ENCODE results near the gene GNG3.

- TF ChIP-seq EZH2 (IDR thresholded peaks at IDR 0.05; ENCODE audit: low read depth, unreplicated experiment) (no peak), CTCF (conservative IDR thresholded peaks at IDR 0.05; ENCODE audit: low read depth in 2 of 2) (no peak), EZH2phosphoT487 (IDR thresholded peaks at IDR 0.05; ENCODE audit: unreplicated experiment) (no peak), POLR2AphosphoS5 (IDR thresholded peaks at IDR 0.05; ENCODE audit: low read depth) (peak; percentile 77), JUNB (IDR thresholded peaks at IDR 0.05; ENCODE audit: unreplicated experiment) (no peak), REST (IDR thresholded peaks at IDR 0.05; ENCODE audit: unreplicated experiment) (no peak), CREB1 (CRISPR knock-in tag; IDR thresholded peaks at IDR 0.05; ENCODE audit: low read depth) (peak; percentile 34; the same call in 1 of the 2 replicates), NANOG (IDR thresholded peaks at IDR 0.05; ENCODE audit: borderline replicate concordance) (no peak), ETS1 (IDR thresholded peaks at IDR 0.05) (peak; percentile 83; the same call in 1 of the 2 replicates), ZNF331 (CRISPR knock-in tag; IDR thresholded peaks at IDR 0.05; ENCODE audit: low read depth) (no peak), ZNF114 (CRISPR knock-in tag; IDR thresholded peaks at IDR 0.05) (no peak)
These were observed 28.4 kb upstream of the GNG3 start, which contains the start of gene UBXN1 for GRCh38 chr11:62678770-62679696.

All from GM23338 (cell line).